Stimulated activated CD8-positive, alpha-beta memory T cell treated with anti-CD3 and anti-CD28 coated beads, Interleukin-12 subunit alpha, Interleukin-12 subunit beta, amount 100 ng/mL, for 24 hours (primary cell): ENCODE data around the gene KRT17.
"Not testable (repeated sequence)": the region's sequence is repeated elsewhere in the genome, so short reads cannot be mapped to it uniquely, and the experiment has no call there.

Experiments
- DNase-seq: peaks from one replicate; pipeline ENCODE4 v3.0.0-alpha.2; 2020; ENCODE audit errors: extremely low read depth

Gene KRT17

DNA sequence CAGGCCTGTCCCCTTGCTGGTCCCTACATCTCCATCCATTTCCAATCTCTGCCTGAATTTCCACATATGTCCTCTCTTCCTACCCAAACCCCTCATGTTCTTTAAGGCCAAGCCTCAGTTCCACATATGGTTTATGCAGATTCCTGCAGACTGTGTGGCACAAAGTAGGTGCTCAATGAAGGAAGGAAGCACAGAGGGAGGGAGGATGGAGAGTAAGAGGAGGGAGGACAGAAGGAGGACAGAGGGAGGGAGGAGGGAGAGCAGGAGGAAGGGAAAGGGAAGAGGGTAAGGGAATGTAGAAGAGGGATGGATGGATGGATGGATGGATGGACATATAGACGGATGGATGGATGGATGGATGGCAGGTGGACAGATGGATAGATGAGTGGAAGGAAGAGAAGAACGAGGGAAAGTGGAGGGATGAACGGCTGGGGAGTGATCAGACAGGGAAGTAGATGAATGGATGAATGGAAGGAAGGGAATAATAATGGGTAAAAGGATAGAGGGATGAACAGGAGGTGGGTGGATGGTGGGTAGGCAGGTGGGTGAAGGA lies 29.9 kb downstream of the KRT17 start:
- no peak for DNase-seq

GRCh38 chr17:41593306-41593981 lies 30.9 kb downstream of the KRT17 start:
- no peak for DNase-seq

GRCh38 chr17:41592601-41593305 lies 31.6 kb downstream of the KRT17 start:
- no peak for DNase-seq

DNA sequence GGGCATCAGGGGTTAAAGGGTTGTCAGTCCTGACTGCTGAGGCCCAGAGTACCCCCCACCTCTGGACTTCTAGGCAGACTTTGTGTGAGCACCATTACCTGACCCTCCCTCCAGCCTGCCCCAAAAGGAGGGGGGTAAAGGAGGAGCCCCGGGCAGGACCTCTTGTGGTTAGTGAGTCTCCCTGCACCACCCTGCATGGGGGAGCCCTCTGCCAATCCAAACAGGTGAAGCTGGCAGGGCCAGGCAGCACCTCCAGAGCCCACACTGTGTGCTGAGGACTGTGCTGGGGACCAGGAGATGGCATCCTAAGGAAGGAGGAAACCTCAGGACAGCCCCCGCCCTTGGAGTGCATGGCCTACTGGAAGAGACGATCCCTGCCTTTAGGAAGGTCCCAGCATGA lies 35.1 kb downstream of the KRT17 start:
- DNase-seq, result no peak

- DNase-seq, result no peak
Observed at GRCh38 chr17:41588126-41588810, 36.1 kb downstream of the KRT17 start.

DNA sequence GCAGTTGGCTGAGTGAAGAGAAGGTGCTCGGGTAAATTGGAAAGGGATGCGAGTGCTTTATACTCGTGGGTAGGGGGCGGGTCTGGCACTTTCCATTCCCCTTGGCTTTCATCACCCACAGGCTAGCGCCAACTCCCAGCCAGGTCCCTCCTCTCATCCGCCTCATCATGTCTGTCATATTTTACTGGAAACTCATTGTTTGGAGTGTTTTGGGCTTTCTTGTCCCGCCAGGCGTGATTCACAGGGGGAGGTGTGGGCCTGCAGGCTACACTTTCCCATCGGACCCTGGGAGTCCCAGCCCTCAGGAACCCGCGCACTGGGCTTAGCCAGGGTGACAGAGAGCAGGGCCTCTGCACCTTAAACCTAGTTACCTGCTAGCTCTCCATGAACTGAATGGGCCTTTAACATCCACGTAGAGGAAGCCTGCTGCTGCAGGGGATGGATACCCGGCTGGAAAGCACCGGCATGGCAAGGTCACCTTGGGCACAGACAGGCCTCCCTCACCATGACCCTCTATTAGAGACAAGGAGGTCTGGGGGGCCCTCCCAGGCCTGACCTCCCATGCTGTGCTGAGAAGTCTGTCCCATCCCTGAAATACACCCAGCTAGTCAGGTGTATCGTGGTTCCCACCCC lies 37.4 kb downstream of the KRT17 start, which contains the start of gene KRT14:
Gene KRT14, minus strand, starts transcription at position 33 of the 633 bp plus-strand sequence. CDS start 61 bp downstream, outside the sequence.
- DNase-seq, result no peak

DNA sequence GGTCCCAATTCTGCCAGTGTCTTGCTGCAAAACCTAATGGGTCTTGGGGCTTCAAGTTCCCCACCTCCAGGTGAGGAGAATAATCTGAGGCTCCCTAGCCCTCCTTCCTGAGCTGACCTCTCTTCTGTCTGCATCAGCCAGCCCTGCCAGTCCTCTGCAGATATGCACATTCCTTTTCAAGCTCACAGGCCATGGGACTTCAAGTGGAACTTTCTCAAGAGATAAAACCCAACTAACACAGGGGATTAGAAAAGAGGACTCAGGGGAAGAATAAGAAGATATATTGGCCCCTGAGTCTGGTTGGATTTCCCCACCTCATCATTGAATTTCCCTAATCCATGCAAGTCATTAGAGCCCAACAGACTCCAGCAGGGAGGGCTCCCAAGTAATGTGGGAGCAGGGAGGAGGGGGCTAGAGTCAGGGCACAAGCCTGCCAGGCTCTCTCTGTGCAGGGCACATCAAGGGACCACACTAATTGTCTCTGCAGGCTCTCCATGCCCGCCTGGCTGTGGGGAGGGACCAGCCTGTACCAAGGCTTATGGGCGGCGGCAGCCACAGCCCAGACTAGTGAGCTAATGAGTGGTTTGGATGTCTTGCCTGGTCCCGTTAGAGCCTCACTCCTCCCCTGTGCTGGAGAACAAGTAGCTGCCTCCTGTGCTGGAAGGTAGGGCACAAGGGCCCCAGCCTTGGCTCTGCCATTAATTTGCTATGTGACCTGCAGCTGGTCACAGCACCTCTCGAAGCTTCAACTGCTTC lies 38.9 kb downstream of the KRT17 start:
- no peak for DNase-seq

GRCh38 chr17:41584331-41584927 lies 39.9 kb downstream of the KRT17 start:
- not testable (repeated sequence) for DNase-seq

DNA sequence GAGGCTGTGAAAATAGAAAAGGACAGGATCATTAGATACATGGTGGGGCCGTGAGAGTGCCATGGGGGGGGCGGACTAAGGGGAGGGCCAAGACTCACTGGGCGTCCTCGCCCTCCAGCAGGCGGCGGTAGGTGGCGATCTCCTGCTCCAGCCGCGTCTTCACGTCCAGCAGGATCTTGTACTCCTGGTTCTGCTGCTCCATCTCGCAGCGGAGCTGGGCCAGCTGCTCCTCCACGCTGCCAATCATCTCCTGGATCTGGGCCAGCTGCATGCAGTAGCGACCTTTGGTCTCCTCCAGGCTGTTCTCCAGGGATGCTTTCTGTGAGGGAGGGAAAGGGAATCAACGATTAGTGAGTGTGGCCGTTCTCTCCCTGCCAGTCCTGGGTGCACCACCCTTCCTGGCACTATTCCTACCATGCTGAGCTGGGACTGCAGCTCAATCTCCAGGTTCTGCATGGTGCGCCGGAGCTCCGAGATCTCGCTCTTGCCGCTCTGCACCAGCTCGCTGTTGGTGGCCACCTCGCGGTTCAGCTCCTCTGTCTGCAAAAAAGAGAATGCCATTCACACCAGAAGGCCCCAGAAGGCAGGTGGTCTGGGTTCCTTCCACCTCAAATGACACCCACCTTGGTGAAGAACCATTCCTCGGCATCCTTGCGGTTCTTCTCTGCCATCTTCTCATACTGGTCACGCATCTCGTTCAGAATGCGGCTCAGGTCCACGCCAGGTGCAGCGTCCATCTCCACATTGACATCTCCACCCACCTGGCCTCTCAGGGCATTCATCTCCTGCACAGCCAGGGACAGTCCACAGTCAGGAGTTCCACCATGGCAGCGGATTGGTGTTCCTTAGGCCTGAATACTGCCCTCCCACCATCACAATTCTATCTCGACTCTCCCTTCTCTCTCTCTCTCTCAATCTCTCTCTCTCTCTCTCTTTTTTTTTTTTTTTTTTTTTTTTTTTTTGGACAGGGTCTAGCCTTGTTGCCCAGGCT lies 40.9 kb downstream of the KRT17 start:
- no peak for DNase-seq

- DNase-seq, result not testable (repeated sequence)
Observed at GRCh38 chr17:41582061-41582968, 42.1 kb downstream of the KRT17 start.

DNA sequence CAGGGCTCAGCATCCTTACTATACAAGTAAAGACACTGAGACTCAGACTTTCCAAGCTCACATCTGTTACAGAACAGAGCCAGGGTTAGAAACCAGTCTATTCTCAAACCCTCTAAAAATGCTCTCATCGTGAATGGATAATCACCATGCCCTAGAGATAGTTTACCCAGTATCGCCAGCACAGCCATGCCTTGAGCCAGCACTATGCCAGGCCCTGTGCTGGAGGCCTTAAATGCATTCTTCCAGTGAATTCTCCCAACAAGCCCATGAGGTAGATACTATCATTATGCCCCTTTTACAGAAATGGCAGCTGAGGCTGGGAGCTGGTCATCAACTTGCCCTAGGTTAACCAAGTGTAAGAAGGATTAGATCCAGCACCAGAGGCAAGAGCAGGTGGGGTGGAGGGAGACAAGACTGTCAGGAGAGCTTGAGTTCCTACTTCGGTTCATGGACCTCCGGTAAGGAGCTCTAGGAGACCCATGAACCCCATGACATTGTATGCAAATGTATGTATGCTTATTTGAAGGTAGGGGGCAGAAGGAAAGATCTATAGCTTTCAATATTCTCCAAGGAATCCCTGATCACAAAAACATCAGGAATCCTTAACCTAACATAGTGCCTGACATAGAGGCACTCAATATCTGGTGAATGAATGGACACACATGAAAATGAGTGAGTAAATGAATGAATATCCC lies 42.9 kb downstream of the KRT17 start:
- DNase-seq, result no peak

GRCh38 chr17:41580687-41581365 lies 43.5 kb downstream of the KRT17 start:
- DNase-seq, result no peak

DNA sequence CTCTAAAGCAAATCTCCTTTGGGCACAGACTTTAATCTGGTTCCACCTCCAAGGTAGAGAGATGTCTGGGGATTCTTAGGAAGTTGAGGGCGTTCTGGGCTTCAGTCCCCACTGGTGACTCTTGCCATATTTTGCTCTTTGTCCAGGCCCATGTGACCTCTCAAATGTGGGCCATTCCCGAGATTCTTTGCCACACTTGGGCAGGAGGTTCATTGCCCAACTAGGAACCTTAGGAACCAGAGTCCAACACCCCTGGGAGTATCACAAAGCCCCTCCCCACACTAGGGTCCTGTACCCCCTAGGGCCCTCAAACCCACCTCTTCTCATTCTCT lies 44.2 kb downstream of the KRT17 start:
- DNase-seq, result no peak

DNA sequence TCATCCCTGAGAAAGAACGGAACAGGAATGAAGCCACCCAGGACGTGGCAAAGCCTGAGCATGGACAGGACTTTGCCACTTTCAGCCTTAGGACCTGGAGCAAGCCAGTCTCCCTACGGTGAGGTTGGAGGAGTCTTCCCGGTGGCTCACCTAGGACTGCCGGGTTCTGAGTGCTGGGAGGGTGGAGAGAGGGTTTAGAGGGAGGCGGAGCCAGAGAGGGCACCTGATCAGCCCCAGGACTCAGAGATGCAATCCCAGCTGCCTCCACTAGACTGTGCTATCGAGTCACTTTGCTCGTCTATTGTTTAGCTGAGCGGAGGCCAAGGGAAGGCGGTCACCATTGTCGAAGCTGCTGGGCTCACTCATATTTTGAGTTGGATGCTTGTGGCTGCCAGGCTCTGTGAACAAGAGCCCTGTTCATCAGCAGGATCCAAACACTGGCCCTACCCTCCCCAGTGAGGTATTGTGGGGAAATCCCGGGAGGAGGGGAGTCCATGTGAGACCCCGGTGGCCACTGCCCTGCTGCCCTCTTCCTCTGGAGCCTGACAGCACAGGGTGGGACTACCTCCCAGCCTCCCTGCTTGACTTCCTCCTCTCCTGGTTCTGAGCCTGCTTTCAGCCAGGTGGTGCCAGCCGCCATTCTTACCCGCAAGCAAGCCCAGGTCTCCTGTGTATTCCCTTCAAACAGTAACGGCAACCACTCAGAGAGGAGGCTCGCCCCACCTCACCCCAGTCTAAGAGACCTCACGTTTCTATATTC lies 44.7 kb downstream of the KRT17 start:
- DNase-seq, result no peak

- no peak for DNase-seq
Observed at GRCh38 chr17:41578971-41579370, 45.4 kb downstream of the KRT17 start.

- DNase-seq, result no peak
Observed at GRCh38 chr17:41578538-41578937, 45.8 kb downstream of the KRT17 start.

DNA sequence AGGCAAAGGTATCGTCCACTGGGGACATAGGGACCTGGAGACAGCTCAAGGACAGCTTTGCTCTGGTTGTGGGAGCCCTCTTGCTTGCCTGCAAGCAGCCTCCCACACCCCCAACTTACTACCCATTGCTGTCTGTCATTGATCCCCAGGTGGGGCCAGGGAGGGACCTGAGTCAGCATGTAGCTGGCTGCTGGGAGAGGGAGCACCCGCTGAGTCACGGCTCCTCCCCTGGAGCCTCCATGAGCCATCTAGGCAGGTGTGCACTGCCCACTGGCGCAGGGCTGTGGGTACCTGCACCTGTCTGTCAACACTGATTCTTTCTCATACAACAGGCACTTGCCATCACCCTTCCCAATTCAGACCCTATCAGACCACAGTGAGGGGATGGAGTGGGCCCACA lies 47.6 kb downstream of the KRT17 start:
- DNase-seq, result not testable (repeated sequence)
